RPMI7951 (cell line): ENCODE data around the gene PPM1L. TPM values are rescaled to one million over a fixed set of nuclear protein-coding genes. Genes with fewer than 3 reads are reported as not detected.

ENCODE experiments used
- DNase-seq: peaks from one replicate; pipeline ENCODE4 v3.0.0-alpha.2; 2012; ENCODE audit warnings: low read depth
- total RNA-seq: library from RNA; depleted of rRNA; stranded (reverse); fragments of >200 nt; shearing (Covaris generic); gene quantifications from 2 replicates; pipeline ENCODE4 v1.2.3, GENCODE V29; 2014

The PPM1L gene
- total RNA-seq, 1 experiment from 2014 or later: 1.6 TPM

- no peak for DNase-seq
Observed at GRCh38 chr3:160808838-160809237, 52.8 kb downstream of the PPM1L start.

- DNase-seq: no peak
Observed at GRCh38 chr3:160809453-160809852, 53.4 kb downstream of the PPM1L start.

- no peak for DNase-seq
Observed at GRCh38 chr3:160810362-160811236, 54.6 kb downstream of the PPM1L start.

GRCh38 chr3:160811237-160811548 is 55.2 kb downstream of the PPM1L start:
- DNase-seq: no peak

DNA sequence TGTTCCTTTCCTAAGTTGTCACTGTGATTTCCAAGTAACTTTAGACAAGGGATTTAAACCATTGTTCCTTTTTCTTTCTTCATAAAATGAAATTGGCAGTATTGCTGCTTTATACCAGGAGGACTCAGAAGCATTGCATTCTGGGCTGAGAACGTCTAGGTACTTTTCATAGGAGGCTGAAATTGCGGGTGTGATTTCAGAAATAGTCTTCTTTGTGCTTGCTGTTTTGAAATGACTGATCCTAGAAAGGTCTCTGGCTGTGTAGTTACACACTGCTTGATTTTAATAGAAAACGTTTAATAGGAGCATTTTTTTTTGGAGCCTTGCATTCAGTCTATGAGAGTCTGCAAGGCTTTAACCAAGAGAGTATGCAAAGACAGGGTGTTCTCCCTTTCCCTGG is 56.3 kb downstream of the PPM1L start:
- DNase-seq: no peak

DNA sequence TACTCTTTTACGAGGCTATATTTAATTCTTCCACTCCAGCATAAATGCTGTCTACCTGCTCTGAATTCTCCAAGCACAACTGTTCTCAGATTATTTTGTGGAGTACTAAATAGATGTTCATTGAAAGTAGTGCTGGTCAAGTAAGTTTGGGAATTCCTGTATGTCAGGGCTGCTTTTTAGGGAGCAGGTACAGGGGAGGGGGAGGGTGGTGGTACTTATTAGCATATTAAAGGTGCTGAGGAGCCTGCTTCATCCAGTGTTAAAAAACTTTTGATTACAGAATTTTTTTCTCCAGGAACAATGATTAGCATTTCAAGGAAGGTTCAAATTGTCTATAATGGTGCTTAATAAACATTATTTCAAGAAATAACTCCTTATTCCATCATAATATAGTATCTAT is 59.2 kb downstream of the PPM1L start:
- DNase-seq: no peak

- no peak for DNase-seq
Observed at GRCh38 chr3:160820022-160820421, 64.0 kb downstream of the PPM1L start.

DNA sequence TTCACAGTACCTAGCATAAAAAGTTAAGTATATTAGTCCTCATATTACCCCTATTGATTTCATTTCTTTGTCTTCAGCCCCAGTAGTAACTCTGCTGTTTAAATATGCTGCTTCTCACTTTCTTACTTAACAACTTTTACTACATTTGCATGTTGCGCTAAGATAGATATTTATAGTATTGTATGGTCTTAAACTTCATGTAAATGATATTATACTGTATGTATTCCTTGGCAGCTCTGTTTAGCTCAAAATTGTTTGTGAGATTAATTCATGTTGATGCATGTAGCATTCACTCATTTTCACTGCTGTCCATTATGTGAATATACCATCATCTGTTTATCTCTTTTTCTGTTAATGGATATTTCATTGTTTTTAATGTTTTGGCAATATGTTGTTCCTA is 64.4 kb downstream of the PPM1L start:
- DNase-seq: no peak

- DNase-seq: no peak
Observed at GRCh38 chr3:160822936-160823335, 66.9 kb downstream of the PPM1L start.

GRCh38 chr3:160825311-160825800 is 69.3 kb downstream of the PPM1L start:
- DNase-seq: no peak

DNA sequence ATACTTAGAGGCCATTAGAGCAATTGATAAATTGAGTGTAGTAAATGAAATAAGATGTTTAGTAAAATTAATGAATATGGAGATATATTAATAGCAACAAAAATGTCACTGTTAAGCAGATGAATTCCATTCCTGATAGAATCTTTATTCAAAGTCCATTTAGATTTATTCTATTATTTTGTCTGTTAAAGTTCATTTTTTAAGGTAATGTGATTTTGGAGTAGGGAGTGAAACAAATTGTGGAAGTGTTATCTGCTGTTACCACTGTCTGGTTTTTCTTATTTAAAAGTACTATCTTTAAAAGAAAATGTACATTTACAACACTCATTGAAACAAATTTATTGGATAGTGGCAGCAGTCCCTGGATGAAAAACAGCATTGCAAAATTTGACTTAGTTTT is 70.4 kb downstream of the PPM1L start:
- DNase-seq: no peak

DNA sequence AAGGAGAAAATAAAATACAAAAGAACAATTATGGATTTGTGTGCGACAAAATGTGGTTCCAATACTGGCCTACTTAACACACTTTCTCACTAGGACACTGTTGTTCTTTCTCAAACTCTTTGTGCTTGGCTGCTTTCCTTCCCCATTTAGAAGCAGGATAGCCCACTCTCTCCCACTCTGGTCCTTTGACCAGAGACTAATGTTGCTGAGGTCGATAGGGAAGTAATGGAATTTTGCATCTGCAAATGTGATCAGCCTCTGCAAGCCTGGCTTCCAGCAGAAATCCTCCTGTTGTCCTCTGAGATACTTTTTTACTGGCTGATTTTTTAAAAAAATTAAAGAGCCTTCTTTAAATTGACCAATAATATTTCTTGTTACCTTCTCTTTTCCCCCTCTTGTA is 71.0 kb downstream of the PPM1L start:
- DNase-seq: no peak

- no peak for DNase-seq
Observed at GRCh38 chr3:160827516-160827915, 71.5 kb downstream of the PPM1L start.

DNA sequence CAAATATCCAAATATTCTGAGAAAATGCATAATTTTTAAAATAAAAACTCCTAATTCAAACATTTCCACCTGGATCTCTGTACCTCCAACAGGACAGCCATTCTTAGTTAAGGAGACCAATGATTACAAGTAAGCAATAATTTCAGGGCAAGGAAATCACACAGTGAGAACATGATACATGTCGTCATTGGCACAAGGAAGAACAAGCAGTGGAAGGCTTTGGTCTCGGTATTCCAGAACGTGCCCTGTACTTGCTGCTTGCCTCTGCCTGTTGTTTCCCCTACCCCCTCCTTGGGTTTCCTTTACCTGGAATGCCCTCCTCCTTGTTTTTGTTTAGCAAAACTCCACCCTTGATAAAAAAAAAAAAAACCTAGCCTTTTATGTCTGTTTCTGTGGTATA is 72.8 kb downstream of the PPM1L start:
- DNase-seq: no peak

DNA sequence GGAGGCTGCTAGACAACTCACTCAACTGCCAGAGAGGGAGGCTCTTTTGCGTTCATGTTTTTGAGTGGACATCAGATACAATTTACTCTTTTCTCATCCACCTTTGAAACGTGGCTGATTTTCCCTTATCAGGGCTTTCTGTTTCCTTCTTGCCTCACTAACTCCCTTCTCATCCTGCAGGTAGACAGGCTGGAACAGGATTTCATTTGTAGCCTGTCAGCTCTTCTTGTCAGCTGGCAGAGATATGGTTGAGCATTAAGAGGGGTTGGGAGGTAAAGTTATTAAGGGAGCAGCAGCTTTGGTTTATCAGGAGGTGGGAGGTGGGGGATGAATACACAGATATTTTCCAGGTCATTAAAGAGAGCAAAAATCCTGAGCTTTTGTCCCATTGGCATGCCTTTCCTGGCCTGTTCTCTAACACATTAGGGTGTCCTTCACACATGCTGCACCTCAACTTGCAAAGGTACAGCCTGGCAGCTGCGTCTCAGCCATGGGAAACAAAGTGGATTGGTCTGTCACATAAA is 73.5 kb downstream of the PPM1L start:
- DNase-seq: no peak

DNA sequence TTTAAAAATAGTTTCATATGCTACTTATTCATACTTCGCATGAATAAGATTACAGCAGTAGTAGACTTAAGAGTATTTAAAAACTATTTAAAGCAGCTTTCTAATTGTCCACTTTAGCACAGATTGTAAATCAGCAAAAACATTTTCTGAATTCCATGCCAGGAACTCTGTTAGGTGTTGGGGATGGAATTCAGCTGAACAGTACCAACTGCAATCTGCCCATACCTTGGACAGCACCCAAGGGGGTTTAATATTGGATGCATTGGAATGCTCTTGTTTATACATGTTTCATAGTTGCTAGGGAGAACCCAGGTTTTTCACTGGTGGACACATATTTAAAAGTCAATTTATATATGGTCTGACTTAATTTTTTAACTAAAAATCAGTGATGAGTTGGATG is 74.8 kb downstream of the PPM1L start:
- no peak for DNase-seq

GRCh38 chr3:160831401-160831800 is 75.4 kb downstream of the PPM1L start:
- DNase-seq: no peak

DNA sequence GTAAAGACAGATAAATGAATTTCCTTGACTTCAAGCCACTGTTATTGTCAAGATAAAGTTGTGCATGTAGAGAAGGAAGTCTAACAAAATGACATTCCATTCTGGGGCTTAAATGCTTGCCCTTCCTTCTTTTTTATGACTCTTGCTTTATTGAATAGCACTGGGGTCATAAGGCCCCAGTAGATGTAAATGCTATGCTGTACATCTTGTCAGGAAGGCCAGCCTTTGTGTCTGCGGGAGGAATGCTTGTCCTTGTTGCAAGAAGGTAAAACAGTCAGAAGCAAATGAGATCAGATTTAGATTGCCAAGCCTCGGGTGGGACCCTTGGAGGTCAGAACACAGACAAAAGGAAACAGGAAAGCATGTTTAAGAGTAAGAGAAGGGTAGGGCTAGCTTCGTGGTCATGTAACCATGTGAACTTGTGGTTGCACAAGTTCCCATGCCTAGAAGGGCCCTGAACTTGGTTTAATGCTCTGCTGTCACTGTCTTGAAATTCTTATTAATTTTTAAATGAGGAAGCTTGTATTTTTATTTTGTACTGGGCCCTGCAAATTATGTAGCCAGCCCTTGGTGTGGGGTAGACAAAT is 81.5 kb downstream of the PPM1L start:
- DNase-seq: no peak

- DNase-seq: no peak
Observed at GRCh38 chr3:160840590-160840989, 84.6 kb downstream of the PPM1L start.

DNA sequence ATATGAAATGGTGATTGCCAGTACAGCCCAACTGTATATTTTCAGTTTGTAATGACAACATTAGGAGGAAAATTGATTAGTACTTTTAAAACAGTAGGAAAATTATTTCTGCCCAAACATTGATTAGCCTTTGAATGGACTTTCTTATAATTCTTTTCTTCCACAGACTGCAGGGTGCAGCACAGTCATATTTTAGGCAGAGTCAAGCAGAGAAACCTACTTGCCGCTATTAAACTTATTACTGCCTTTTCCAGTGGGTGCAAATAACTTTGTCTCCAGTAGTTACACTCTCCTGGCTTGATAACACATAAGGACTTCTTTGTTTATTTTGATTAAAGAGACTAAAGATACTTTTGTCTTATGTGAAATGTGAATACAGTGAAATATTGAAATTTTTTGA is 85.4 kb downstream of the PPM1L start:
- DNase-seq: no peak

DNA sequence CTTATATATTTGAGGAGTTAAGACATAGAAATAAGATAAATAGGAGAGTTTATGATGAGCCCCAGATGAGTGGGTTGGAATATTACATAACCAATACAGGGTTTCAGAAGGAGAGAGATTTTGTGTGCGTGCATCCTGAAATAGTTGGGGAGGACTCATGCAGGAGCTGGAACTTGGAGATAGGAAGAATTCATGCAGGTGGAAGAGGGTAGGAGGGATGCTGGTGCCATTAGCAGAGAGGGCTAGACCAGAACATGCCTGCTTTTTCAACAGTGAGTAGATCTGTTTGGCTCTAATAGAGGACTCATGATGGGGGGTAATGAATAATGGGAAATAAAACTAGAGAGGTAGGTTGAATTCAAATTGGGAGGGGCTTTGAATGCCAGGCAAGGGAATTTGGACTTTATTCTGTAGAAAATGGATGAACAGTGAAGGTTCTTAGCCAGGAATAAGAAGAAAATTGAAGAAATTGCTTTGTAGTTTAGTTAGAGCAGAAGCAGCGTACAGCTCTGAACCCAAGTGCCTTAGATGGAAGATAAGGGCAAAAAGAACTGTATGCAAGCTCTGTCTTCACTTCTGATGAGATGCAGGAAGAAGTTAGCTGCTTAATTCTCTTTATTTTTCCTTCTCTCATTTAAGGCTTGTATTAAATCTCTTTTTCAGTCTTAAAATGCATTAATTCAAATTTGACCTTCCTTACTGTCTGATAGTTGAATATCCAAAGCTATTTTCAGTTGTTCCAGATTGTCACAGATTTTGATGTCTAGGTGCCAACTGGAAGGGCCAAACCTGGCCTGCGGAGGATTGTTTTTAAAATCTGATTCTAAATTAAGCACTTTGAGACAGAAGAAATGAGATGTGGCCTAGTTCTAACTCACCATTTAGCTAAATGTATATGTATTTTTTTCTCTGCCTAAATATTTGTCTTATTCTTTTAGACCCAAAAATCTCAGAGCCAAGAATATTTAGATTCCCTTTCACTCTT is 86.3 kb downstream of the PPM1L start:
- no peak for DNase-seq

DNA sequence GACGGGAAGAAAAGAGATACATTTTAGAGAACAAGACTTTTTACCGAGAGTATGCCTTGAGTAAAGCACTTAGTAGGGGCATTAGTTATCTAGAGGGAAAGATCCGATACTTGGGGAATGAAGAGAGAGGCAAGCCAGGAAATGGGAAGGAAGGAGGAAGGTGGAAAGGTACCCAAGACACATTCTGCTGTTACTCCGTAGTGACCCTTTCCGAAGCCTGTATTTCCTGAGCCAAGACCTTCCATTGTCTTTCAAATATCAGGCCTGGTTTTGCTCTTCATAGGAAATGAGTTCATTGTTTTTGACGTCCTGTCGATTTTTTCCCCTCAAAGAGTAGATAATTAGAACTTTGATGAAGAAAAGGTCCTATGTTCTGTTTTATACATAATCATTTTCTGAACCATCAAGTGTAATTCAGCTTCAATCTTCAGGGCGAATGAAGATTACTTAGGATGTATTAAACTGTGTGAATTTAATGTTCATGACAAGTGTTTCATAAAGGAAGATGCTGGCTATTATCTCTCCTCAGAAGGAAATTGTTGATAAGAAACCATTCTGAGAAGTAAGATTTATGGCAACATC is 95.7 kb downstream of the PPM1L start:
- no peak for DNase-seq
